DMS79 (cell line): ENCODE measurements around the gene U2AF2.

Experiments used
- DNase-seq: peaks from one replicate; lab custom pipeline; 2025; lab: John Stamatoyannopoulos, UW

Gene U2AF2

DNA sequence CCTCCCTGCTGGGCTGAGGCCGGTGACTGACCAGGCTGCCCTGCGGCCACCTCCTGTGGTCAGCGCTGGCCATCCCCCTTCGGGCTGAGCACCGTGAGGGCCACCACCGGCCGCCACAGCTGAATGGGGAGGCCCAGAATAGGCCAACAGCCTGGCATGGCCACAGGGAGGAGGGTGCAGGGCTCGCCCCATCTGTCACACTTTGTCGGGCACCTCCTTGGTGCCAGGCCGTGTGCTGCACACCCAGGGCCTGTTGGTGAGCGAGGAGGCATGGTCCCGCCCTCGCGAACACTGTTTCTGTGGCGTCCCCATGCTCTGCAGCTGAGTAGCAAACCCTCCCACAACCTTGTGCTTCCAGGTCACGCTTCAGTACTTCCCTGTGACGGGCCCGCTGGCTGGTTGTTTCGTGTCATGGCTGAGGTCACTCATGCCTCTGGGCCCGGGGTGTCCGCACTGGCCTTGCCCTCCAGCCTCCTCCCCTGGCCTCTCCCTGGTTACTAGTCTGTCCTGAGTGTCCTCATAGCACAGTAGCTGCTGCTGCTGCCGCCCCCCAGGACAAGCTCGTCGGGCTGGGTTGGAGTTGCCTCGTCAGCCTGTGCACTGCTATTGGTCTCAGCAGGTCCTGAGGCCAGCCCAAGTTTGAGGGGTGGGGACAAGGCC is 35.4 kb downstream of the U2AF2 start:
- no peak for DNase-seq

DNA sequence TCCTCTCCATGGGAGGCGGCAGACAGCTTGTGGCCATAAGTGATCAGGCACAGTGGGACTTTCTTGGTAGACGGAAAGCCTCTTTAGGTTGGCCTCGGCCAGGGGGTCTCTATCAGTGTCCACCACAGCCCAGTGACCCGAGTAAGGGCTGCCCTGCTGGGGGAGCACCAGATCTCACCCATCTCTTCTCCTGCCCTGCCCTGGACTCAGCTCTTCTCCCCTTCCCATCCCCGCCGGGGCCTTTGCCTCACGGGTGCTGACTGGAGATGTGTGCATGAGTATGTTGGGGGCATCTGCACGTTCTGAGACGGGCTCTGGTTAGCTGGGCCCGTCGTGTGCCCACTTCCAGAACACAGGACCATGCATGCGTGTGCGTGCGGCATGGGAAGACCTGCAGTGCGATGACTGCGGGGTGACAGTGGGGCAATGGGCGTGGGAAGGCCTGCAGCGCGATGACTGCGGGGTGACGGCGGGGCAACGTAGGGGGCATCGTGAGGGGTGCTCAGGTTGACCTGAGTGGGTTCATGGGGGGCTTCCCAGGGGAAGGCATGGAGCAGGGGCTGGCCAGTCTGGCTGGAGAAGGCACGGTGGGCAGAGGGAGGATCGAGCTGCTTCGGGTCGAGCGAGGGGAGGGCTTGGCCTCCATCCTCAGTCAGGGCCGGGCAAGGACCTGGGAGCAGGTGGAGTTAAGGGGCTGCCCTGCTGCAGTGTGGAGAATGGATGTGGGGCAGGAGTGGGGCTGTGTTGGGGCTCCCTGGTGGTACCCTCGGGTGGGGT is 36.1 kb downstream of the U2AF2 start:
- DNase-seq: no peak

DNA sequence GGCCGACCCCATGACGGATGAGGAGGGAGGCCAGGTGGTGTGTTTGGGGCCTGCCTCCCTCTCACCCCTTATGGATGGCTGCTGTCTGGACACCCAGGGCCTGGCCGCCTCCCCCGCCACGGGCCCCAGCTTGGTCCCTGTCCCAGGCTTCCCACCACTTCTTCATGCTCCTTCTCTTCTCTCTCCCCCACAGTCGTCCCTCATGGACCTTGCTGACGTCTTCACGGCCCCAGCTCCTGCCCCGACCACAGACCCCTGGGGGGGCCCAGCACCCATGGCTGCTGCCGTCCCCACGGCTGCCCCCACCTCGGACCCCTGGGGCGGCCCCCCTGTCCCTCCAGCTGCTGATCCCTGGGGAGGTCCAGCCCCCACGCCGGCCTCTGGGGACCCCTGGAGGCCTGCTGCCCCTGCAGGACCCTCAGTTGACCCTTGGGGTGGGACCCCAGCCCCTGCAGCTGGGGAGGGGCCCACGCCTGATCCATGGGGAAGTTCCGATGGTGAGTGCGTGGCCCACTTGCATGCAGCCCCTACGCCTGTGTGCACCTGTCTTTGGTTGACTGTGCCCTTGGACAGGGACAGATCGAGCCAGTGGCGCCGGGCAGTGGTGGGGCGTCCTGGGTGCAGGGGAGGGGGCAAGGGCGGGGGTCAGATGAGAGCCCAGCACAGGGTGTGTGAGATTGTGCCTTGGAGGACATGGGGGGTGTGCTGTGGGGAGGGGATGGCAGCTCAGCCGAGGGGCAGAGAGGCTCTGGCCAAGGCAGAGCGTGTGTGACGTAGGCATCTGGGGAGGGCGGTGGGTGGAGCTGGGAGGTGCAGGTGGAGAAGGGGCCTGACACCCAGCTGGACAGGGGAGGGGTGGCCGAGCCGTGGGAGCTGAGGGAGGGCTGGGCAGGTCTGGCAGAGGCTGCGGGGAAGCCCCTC is 37.0 kb downstream of the U2AF2 start:
- DNase-seq: no peak

DNA sequence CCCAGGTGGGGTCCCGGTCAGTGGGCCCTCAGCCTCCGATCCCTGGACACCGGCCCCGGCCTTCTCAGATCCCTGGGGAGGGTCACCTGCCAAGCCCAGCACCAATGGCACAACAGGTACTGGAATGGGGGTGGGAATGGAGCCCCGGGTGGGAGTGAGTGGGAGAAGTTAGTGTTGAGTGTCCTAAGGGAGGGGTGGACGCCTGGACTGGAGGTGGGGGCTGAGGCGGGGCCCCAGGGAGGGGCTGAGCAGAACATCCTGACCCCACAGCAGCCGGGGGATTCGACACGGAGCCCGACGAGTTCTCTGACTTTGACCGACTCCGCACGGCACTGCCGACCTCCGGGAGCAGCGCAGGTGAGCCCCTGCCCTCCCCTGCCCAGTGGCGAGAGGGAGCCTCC is 37.8 kb downstream of the U2AF2 start:
- DNase-seq: no peak

DNA sequence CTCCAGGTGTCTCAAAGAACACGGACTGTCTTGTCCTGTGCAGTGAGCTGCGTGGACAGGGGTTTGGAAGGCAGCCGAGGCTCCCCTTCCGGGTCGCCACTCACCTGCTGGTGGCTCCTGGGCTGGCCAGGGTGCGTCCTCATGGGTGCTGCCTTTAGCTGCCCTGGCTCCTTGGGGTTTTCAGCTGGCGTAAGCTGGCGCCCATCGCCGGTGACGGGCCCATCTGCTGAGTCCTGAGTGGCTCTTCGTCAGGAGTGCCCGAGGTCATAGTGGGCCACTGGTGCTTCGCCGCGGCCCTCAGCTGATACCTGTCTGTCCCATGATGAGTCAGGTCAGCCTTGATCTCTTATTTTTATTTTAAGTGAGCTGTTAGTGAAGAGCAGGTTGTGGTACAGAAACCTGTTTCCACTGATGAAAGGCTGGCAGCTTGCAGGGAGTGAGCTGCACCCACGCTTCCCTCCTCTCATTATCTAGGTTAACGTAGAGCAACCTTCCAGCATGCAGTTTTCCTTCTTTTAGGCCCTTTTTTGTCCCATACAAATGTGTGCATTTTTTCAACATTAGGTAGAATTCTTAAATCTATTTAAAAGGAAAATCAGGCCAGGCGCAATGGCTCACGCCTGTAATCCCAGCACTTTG is 38.6 kb downstream of the U2AF2 start:
- no peak for DNase-seq

DNA sequence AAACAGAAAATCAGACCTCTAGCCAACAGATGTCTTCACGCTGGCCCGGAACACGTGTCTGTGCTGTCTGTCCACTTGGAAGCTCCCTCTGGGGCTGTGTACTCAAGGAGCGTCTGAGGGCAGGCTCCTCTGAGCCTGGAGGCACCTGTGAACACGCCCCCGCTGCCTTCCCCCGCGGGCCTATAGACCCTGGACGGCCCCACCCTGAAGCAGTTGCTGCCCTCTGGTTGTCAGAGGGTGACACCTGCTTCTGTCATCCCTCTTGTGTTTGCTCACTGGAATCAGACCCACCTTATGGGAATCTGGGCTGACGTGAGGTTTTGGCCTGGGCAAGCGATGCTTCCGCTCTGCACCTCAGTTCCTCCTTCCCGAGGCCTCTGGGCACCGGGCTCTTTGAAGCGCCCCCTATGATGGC is 39.4 kb downstream of the U2AF2 start:
- DNase-seq: no peak

DNA sequence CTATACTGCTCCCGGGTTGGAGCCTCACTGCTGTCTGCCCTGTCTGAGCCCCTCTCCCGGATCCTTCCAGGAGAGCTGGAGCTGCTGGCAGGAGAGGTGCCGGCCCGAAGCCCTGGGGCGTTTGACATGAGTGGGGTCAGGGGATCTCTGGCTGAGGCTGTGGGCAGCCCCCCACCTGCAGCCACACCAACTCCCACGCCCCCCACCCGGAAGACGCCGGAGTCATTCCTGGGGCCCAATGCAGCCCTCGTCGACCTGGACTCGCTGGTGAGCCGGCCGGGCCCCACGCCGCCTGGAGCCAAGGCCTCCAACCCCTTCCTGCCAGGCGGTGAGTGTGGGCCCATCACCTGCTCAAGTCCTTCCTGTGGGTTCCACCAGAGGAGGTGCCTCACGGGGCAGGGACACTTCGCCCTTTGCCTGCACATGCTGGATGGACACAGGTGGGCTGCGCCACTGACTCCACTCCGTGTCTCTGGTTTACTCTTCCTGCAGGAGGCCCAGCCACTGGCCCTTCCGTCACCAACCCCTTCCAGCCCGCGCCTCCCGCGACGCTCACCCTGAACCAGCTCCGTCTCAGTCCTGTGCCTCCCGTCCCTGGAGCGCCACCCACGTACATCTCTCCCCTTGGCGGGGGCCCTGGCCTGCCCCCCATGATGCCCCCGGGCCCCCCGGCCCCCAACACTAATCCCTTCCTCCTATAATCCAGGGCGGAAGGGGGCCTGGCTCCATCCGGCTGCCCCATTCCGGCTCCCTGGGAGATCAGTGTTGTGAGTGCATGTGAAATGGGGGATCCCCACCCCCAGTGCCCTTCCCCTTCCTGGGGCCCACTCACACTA is 40.0 kb downstream of the U2AF2 start:
- DNase-seq: no peak

DNA sequence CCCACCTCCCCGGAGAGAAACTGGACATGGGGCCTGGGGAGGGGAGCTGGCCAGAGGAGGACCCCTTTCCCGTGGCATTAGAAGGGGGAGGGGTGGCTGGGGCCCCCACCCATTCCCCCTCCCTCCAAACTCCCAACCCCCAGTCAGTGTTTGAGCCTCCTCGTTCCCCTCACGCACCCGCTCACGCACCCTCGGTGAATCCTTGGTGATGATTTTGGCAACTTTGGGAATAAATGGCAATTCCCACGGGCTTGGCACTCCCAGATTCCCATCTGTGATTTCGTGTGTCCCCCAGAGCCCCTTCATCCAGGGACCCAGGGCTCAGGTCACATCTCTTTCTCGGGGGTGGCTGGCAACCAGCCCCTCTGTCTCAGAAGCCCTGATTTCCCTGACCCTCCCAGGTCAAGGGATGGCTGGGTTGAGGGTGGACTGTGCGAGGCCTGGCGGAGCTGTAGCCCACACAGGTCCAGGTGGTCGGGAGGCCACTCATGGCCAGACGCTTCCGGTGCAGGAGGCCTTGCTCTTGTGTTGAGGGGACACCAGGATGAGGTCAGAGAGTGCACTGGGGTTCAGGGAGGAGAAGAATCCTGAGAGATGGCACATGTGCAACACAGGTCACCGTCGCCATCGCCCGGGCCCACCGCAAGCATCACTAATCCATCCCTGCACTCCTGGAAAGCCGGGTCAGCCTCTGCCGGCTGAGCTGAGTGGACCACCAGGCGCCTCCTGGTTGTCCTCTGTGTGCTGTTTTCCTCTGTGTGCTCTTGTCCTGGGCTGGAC is 40.9 kb downstream of the U2AF2 start:
- DNase-seq: no peak

DNA sequence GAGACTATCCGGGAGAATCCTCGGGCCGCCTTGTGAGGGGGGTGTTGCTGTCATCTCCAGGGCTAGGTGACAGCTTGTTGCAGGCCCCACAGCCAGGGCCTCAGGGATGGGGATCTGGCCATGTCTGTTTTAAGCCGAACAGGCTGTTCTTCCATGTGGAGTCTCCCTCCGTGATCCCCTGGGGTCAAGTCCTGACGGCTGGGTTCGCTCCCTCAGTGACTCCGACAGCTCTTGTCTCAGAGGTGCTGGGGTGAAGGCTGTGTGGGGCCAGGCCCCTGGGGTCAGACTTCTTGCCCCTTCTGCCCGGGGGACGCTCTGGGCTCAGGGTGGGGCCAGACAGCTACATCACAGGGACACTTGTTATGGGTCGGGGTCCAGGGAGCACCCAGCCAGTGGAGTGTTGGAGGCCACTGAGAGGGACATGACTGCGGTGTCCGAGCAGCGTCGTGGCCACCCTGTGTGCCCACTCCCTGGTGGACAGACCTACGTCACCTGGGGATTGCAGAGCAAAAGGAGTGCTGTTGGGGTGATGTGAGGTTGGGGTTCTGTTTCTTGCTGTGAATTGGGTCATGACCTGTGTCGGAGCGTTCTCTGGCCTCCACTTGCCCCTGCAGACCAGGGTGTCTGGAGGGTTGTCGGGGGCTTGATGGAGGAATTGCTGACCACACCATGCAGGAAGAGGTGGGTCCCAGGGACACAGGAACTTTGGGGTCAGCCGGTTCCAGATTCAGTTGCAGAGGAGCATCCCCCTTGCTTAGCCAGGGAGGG is 41.6 kb downstream of the U2AF2 start:
- DNase-seq: no peak

DNA sequence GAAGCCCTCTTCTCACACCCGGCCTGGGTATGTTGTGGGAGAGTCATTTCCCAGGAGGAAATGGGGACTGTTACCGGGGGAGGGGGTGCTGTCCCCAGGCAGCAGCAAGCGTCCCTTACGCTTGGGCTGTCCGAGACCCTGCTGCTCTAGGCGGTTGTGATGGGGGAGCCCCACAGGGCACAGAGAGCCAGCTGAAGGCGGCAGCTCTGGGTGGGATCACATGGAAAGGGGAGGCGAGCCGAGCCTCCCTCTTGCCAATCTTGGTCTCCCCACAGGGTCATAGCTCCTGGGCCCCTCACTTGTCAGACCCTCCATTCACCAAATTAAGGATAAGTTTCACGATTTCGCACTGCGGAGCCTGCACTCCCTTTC is 42.2 kb downstream of the U2AF2 start:
- DNase-seq: no peak

DNA sequence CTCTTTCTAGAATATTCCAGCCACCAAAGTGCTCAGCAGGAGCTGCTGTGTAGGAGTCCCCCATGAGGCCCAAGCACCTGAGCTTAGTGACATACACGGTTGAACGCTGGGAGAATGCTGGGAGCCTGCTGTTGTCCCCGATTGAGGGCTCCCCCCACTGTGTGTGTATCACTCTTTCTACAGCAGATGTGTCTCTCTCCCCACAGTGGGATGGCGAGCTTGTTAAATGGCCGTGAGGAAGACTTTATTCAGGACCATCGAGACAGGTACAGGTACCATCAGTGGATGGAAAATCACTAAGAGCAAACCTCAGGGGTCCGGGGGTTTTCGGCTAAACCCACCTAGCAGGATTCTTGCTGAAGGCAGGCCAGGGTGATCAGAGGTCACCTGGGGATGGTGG is 42.9 kb downstream of the U2AF2 start:
- no peak for DNase-seq

DNA sequence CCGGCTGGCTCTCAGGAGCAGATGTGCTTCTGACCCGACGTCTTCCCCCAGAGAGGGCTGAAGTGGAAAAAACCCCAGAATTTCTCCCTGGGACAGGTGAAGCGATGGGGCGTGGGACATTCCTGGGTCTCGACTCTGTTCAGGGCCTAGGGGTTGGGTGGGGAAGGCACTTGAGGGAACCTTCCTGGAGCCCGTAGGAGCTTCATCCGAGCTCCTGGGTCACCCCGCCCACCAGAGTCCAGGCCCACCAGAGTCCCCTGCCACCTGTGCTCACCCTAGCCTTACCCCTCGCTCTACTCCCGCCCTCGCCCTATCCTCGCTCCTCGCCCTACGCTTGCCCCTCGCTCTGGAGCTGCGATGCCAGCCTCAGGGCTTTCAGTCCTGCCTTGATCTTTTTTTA is 43.4 kb downstream of the U2AF2 start:
- DNase-seq: no peak

DNA sequence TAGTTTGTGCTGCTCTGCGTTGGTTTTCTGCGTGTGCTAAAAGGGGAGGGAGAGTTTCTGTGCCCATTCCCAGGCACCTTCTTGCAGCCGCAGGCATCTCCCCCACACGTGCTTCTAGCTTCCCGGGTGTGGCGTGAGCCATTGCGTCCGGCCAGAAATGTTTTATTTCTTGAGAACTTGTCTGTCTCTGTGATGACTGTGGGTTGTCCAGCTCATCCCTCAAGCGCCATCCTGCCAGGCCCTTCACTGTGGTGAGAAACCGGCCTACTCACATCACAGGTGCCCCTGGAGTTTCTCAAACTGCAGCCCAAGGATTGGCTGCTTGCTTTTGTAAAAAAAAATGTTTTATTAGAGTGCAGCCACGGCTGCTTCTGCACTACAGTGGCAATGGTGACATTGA is 44.4 kb downstream of the U2AF2 start:
- DNase-seq: no peak

DNA sequence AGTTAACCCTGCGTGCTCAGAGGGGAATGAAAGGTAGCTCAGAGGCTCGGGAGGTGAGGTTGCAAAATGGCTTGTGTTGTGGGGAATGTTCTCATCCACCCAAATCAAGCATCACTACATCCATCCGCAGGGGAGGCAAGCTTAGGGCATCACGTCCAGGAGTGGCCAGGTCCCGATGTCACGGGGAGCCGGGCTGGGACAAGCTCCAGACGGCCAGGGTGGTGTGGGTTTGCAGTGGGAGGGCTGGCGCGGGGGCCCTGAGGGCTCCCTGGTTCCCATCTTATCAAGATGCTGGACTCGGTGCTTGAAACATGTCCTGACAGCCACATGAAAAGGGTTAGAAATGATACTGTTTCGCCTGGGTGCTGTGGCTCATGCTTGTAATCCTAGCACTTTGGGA is 46.0 kb downstream of the U2AF2 start:
- no peak for DNase-seq

DNA sequence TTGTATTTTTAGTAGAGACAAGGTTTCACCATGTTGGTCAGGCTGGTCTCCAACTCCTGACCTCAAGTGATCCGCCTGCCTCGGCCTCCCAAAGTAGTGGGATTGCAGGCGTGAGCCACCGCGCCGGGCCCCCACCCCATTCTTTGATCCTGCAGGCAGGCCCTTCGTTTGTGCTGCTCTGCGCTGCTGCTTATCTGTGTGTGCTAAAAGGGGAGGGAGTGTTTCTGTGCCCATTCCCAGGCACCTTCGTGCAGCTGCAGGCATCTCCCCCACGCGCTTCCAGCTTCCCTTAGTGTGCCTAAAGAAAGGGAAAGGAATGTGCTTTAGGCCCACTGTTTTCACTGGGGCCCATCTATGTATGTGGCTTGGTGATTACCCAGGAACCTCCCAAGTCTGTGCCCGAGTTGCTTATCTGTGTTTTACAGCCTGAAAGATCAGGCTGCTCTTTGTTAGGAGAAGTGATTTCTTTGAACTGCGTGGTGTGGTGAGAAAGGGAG is 47.3 kb downstream of the U2AF2 start:
- DNase-seq: no peak

DNA sequence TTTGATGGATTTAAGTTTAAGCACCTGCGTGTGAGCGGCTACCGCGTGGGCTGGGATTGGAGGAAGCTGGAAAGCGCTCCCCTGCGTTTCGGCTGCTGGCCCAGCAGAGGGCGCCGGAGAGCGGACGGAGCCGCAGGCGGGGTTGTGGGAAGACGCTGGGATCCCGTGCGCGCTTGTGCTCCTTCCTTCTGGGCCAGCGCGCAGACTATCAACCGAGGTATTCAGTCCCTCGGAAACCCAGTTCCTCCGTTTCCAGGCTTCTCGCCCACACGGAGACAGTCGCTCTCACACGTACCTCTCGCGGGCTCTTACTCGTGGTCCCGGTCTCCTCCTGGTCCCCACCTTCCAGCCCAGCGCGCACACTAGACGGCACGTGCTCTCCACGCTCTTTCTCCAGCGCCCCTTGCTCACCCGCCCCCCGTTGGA is 49.0 kb downstream of the U2AF2 start:
- DNase-seq: no peak

DNA sequence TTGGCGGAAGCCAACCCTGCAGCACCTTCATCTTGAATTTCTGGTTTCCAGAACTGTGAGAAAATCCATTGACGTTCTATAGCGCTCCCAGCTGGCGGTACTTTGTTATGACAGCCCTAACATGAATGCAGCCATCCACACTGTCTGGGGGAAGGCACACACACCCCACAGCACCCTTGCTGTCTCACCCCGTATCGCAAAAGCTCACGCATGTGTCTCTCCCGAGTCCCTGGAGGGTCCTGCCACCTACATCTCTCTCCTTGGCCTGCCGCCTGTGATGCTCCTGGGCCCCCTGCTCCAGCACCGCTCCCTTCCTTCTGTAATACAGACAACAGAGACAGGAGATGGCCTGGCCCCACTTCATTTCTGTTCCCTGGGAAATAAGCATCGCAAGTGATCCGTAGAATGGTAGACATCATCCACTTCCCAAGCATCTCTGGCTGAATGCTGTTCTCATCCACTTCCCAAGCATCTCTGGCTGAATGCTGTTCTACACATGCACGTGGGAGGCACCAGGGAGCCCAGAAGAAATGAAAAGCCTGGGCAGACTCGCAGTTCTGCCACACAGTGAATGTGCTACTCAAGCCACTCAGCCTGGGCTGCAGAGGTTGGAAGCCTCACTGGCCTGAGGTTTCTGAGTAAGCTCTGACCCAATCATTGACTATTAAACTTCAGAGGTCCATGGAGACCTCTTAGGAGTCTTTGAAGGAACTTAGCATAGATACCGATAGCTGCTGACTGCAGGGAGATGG is 49.8 kb downstream of the U2AF2 start:
- DNase-seq: no peak

DNA sequence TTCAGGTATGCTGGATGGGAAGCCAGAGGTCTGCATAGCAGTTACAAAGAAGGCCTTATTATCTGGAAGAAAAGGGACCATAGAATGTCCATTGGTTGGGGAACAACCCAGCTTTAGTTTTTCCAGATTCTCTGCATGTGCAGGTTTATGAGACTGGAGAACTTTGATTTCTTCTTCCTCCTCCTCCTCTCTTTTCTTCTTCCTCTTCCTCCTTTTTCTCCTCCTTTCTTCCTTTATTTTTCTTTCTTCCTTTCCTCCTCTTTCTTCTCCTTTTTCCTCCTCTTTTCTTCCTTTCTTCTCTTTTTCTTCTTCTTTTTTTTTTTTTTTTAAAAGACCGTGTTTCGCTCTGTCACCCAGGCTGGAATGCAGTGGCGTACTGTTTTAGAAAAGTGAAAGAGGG is 51.1 kb downstream of the U2AF2 start:
- DNase-seq: no peak

DNA sequence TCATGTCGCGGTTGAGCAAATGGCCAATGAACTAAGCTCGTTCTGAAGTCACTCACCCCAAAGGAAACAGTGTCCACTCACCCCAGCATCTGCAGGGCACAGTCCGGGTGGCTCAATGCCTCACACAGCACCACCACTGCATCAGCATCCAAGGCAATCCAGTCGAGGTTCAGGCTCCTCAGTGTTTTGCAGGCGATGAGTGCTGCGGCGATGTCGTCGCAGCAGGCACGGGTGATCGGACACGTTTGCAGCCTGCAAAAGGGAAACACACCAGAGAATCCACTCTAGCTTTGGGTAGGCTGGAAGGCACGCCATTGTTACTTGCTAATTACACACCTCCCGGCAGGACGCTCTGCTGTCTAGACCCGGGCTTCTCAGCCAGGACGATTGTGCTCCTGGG is 56.9 kb downstream of the U2AF2 start:
- DNase-seq: no peak
